H1 (cell line): ENCODE data around the gene DLK1. TPM values are rescaled to one million over a fixed set of nuclear protein-coding genes. Genes with fewer than 3 reads are reported as not detected.

Experiments
- CTCF ChIA-PET: fragments of 300-600 bp; sonication (Branson Sonifier 250); formaldehyde crosslinking; loops from one replicate; lab custom pipeline; 2021; ENCODE audit not compliant: partially characterized antibody; lab: Charles Lee
- POLR2A ChIA-PET: fragments of 300-600 bp; sonication (Branson Sonifier 250); formaldehyde crosslinking; loops from one replicate; lab custom pipeline; 2021; ENCODE audit warnings: inconsistent platforms; ENCODE audit not compliant: partially characterized antibody; lab: Charles Lee
- DNase-seq, 2 experiments: peaks; one replicate each; pipeline versions ENCODE4 v3.0.0 to v3.0.0-alpha.2; 2010 to 2022; ENCODE audit warnings: low spot score in 2 of 2, low read depth in 1 of 2, mixed read lengths in 1 of 2
- FAIRE-seq: peaks from 2 replicates; lab custom pipeline; 2011; peaks lifted over from hg19 to GRCh38; lab: Jason Lieb, UNC
- H2AFZ ChIP-seq: 2 replicates; pipeline ENCODE4 v1.8.1; 2012; ENCODE audit warnings: low read length, inconsistent platforms
- H2AK5ac ChIP-seq: 2 replicates; pipeline ENCODE4 v1.6.1; 2013; ENCODE audit warnings: low read depth, low read length
- H2BK120ac ChIP-seq: replicated peaks from 2 replicates; pipeline ENCODE3; 2013; ENCODE audit warnings: low read depth, low read length, inconsistent platforms
- H2BK12ac ChIP-seq: 2 replicates; pipeline ENCODE4 v1.6.1; 2013; ENCODE audit warnings: low read depth, low read length
- H2BK15ac ChIP-seq: 2 replicates; pipeline ENCODE4 v1.6.1; 2013; ENCODE audit warnings: low read length
- H2BK20ac ChIP-seq: 2 replicates; pipeline ENCODE4 v1.6.1; 2013; ENCODE audit warnings: low read length
- H2BK5ac ChIP-seq: 2 replicates; pipeline ENCODE4 v1.6.1; 2013; ENCODE audit warnings: low read depth, low read length
- H3K14ac ChIP-seq: 2 replicates; pipeline ENCODE4 v1.6.1; 2013; ENCODE audit warnings: inconsistent platforms; ENCODE audit not compliant: insufficient read length
- H3K18ac ChIP-seq: 2 replicates; pipeline ENCODE4 v1.6.1; 2013; ENCODE audit warnings: low read length; ENCODE audit errors: extremely low read depth
- H3K23ac ChIP-seq: 2 replicates; pipeline ENCODE4 v1.6.1; 2013; ENCODE audit warnings: inconsistent platforms; ENCODE audit not compliant: insufficient read length
- H3K23me2 ChIP-seq: 2 replicates; pipeline ENCODE4 v1.6.1; 2013; ENCODE audit warnings: low read depth, low read length
- H3K27ac ChIP-seq: 2 replicates; pipeline ENCODE4 v1.6.1; 2011; ENCODE audit warnings: low read depth, low read length, inconsistent platforms
- H3K27me3 ChIP-seq, 4 experiments: replicated peaks in 1 of 4; 1 replicate in 1 of 4; 2 replicates in 3 of 4; pipeline versions ENCODE4 v1.6.1 to v1.8.1; 2011 to 2013; ENCODE audit warnings: low read length in 3 of 4, mild to moderate bottlenecking in 3 of 4, inconsistent platforms in 2 of 4, mixed read lengths in 2 of 4, moderate library complexity in 1 of 4; ENCODE audit not compliant: control insufficient read depth in 3 of 4, insufficient read depth in 3 of 4; ENCODE audit errors: extremely low read depth in 1 of 4
- H3K36me3 ChIP-seq, 4 experiments: 2 replicates each; pipeline versions ENCODE4 v1.6.1 to v1.8.1; 2011 to 2013; ENCODE audit warnings: mild to moderate bottlenecking in 4 of 4, low read length in 3 of 4, moderate library complexity in 2 of 4, control low read depth in 1 of 4, inconsistent platforms in 1 of 4; ENCODE audit not compliant: insufficient read depth in 4 of 4, control insufficient read depth in 2 of 4
- H3K4ac ChIP-seq: replicated peaks from 2 replicates; pipeline ENCODE3; 2013; ENCODE audit warnings: low read length, low read depth, mixed read lengths, inconsistent platforms; ENCODE audit not compliant: insufficient read length
- H3K4me1 ChIP-seq, 4 experiments: replicated peaks in 1 of 4; 1 replicate in 1 of 4; 2 replicates in 3 of 4; pipeline versions ENCODE4 v1.6.1 to v1.8.1; 2011 to 2013; ENCODE audit warnings: low read length in 3 of 4, inconsistent platforms in 2 of 4, mixed read lengths in 1 of 4; ENCODE audit not compliant: insufficient read depth in 4 of 4, control insufficient read depth in 3 of 4
- H3K4me2 ChIP-seq, 2 experiments: 2 replicates each; pipeline versions ENCODE4 v1.6.1 to v1.8.1; 2011 to 2013; ENCODE audit warnings: low read depth in 2 of 2, low read length in 2 of 2, control low read depth in 1 of 2, inconsistent platforms in 1 of 2, mild to moderate bottlenecking in 1 of 2; ENCODE audit not compliant: insufficient read depth in 1 of 2
- H3K4me3 ChIP-seq, 4 experiments: fragments of 200-600, 300-600 bp in 1 of 4; sonication (generic), shearing (Covaris generic), sonication (Bioruptor Twin) in 1 of 4; 2 replicates each; pipeline versions ENCODE4 v1.5.1 to v1.8.1; 2011 to 2016; ENCODE audit warnings: low read length in 4 of 4, low read depth in 3 of 4, control low read depth in 2 of 4, inconsistent platforms in 2 of 4, mild to moderate bottlenecking in 2 of 4, mixed read lengths in 1 of 4, moderate library complexity in 1 of 4; ENCODE audit not compliant: insufficient read depth in 2 of 4; ENCODE audit errors: extremely low read depth in 1 of 4
- H3K56ac ChIP-seq: replicated peaks from 2 replicates; pipeline ENCODE3; 2013; ENCODE audit warnings: low read depth, mild to moderate bottlenecking, mixed read lengths, low read length, inconsistent platforms; ENCODE audit not compliant: insufficient read length
- H3K79me1 ChIP-seq: 2 replicates; pipeline ENCODE4 v1.6.1; 2013; ENCODE audit warnings: low read depth, low read length, control low read depth
- H3K79me2 ChIP-seq, 2 experiments: 2 replicates each; pipeline versions ENCODE4 v1.6.1 to v1.8.1; 2012 to 2013; ENCODE audit warnings: low read length in 2 of 2, mild to moderate bottlenecking in 2 of 2, inconsistent platforms in 1 of 2; ENCODE audit not compliant: insufficient read depth in 2 of 2, control insufficient read depth in 1 of 2
- H3K9ac ChIP-seq, 4 experiments: replicated peaks in 1 of 4; 1 replicate in 1 of 4; 2 replicates in 3 of 4; pipeline versions ENCODE4 v1.6.1 to v1.8.1; 2011 to 2013; ENCODE audit warnings: low read depth in 3 of 4, low read length in 3 of 4, control low read depth in 2 of 4, mild to moderate bottlenecking in 2 of 4, moderate library complexity in 2 of 4, inconsistent platforms in 1 of 4; ENCODE audit errors: extremely low read depth in 1 of 4
- H3K9me3 ChIP-seq, 2 experiments: 2 replicates each; pipeline versions ENCODE4 v1.6.1 to v1.8.1; 2012 to 2013; ENCODE audit warnings: mild to moderate bottlenecking in 2 of 2, moderate library complexity in 2 of 2, control low read depth in 1 of 2, inconsistent platforms in 1 of 2, low read depth in 1 of 2, low read length in 1 of 2, mixed read lengths in 1 of 2; ENCODE audit not compliant: insufficient read depth in 2 of 2
- H4K20me1 ChIP-seq, 2 experiments: replicated peaks in 1 of 2; 2 replicates each; pipeline versions ENCODE3 to v1.8.1; 2011 to 2013; ENCODE audit warnings: inconsistent platforms in 2 of 2, low read length in 2 of 2, mild to moderate bottlenecking in 1 of 2; ENCODE audit not compliant: insufficient read depth in 2 of 2, control insufficient read depth in 1 of 2
- H4K5ac ChIP-seq: 2 replicates; pipeline ENCODE4 v1.6.1; 2013; ENCODE audit warnings: low read length, low read depth, mixed read lengths, inconsistent platforms; ENCODE audit not compliant: insufficient read length
- H4K8ac ChIP-seq: 2 replicates; pipeline ENCODE4 v1.8.0; 2013; ENCODE audit warnings: mild to moderate bottlenecking, moderate library complexity, low read length, inconsistent platforms; ENCODE audit not compliant: insufficient read depth; ENCODE audit errors: extremely low read depth
- H4K91ac ChIP-seq: replicated peaks from 2 replicates; pipeline ENCODE3; 2013; ENCODE audit warnings: low read length, mixed read lengths, inconsistent platforms; ENCODE audit not compliant: insufficient read length
- ATF2 ChIP-seq: IDR thresholded peaks from 2 replicates; pipeline ENCODE4 v1.6.1; 2012; ENCODE audit warnings: low read length, inconsistent platforms
- E2F6 ChIP-seq: IDR thresholded peaks from 2 replicates; pipeline ENCODE4 v1.6.1; 2012; ENCODE audit warnings: inconsistent platforms
- EP300 ChIP-seq, 2 experiments: IDR thresholded peaks; 1 replicate in 1 of 2; 2 replicates in 1 of 2; pipeline ENCODE4 v1.6.1; 2011 to 2012; ENCODE audit warnings: low read depth in 2 of 2, low read length in 2 of 2, mild to moderate bottlenecking in 2 of 2, borderline replicate concordance in 1 of 2, inconsistent platforms in 1 of 2, moderate library complexity in 1 of 2
- HDAC6 ChIP-seq: IDR thresholded peaks from one replicate; pipeline ENCODE4 v1.7.1; 2012; ENCODE audit warnings: low read depth, mild to moderate bottlenecking, inconsistent platforms, low read length, moderate library complexity
- PHF8 ChIP-seq: fragments of 200-600 bp; sonication (generic); conservative IDR thresholded peaks from 2 replicates; pipeline ENCODE4 v1.7.1; 2012; ENCODE audit warnings: low read depth, mild to moderate bottlenecking, inconsistent platforms, low read length, moderate library complexity
- RBBP5 ChIP-seq: IDR thresholded peaks from 2 replicates; pipeline ENCODE4 v1.7.1; 2012; ENCODE audit warnings: low read depth, mild to moderate bottlenecking, inconsistent platforms, low read length, moderate library complexity, borderline replicate concordance
- SAP30 ChIP-seq: fragments of 300-600 bp; sonication (generic); IDR thresholded peaks from 2 replicates; pipeline ENCODE4 v1.7.1; 2012; ENCODE audit warnings: low read length, moderate library complexity, mild to moderate bottlenecking, inconsistent platforms; ENCODE audit not compliant: insufficient read depth, insufficient replicate concordance
- TEAD4 ChIP-seq: IDR thresholded peaks from 2 replicates; pipeline ENCODE4 v1.6.1; 2012; ENCODE audit warnings: low read depth, low read length, inconsistent platforms, mixed read lengths
- WGBS, 2 experiments: shearing (Covaris generic) in 1 of 2; methylation state at CpG; one replicate each; pipeline versions ENCODE4 v1.1.6 to v1.1.7; 2013 to 2015; ENCODE audit warnings: low lambda C conversion rate in 2 of 2, mixed read lengths in 2 of 2, inconsistent platforms in 1 of 2, low coverage in 1 of 2, missing lambda C conversion rate in 1 of 2; ENCODE audit not compliant: insufficient replicate concordance in 2 of 2, insufficient coverage in 1 of 2, insufficient read length in 1 of 2; ENCODE audit errors: extremely low coverage in 1 of 2, missing lambda C conversion rate in 1 of 2; 5-methylcytosine and 5-hydroxymethylcytosine counted together
- polyA plus RNA-seq, 7 experiments: library from polyadenylated mRNA; depleted of rRNA in 3 of 7; stranded (reverse) in 5 of 7; unstranded in 2 of 7; fragments of >200 nt in 5 of 7; fragments of 200-250 nt in 2 of 7; gene quantifications; 1 replicate in 5 of 7; 2 replicates in 1 of 7; 4 replicates in 1 of 7; pipeline versions ENCODE4 v1.2.1 to v1.2.3, GENCODE V29; 2011 to 2013; ENCODE audit warnings: missing spikeins in 2 of 7, mixed read lengths in 2 of 7
- total RNA-seq: library from RNA; stranded (reverse); fragmentation: NEBNext Ultra II Directional; extraction: Animal tissue kit (Norgen Biotek cat#: 25700); gene quantifications from 2 replicates; pipeline ENCODE4 v1.2.1, GENCODE V29; 2021

DLK1 gene
- total and polyA plus RNA-seq, 2 of the 8 experiments (the other 6 are each of a cell fraction or from before 2014, with no cell fraction given): 1.3 to 2.4 TPM

DNA sequence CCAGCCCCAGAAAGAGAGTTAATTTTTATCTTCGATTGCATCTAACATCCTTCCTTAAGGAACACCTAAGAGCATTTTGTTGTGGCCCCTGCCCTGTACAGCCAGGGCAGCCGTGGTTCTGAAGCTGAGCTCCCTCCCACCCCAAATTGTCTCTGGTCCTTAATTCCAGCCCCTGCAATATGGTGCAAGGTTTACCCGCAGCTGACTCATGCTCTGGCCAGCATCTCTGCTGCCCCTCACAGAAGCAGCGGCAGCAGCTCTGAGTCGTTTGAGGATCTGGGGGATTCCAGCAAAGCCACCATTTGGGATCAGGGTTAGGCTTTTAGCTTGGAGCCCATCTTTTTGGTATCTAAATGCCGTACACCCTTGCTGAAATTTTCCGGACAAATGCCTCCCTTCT is 3.3 kb downstream of the DLK1 start:
- Histone ChIP-seq H3K14ac (no peak overlapping the region), H3K4me2 (no peak overlapping the region), H3K36me3 (peaks cover 0 to 3% (median 0%) of the 10 kb centered on the region in 4 experiments; a peak in 1 of 8 replicates), H2BK20ac (no peak overlapping the region), H2AK5ac (no peak overlapping the region), H4K8ac (no peak overlapping the region), H2BK120ac (no peak overlapping the region), H3K27me3 (peaks cover 24 to 45% (median 41%) of the 10 kb centered on the region in 4 experiments), H2BK15ac (no peak overlapping the region), H4K5ac (no peak overlapping the region), H4K91ac (no peak overlapping the region), H3K79me2 (no peaks in the 10 kb centered on the region), H3K79me1 (no peaks in the 10 kb centered on the region), H3K23ac (no peak overlapping the region), H3K4me3 (no peak overlapping the region), H3K23me2 (peaks cover 2% of the 10 kb centered on the region; the same call in 1 of the 2 replicates), H2AFZ (no peak overlapping the region), H3K4ac (no peak overlapping the region), H3K4me1 (peaks cover 0 to 15% (median 6%) of the 10 kb centered on the region in 4 experiments; a peak in 5 of 7 replicates), H3K18ac (no peak overlapping the region), H4K20me1 (peaks cover 0 to 3% of the 10 kb centered on the region in 2 experiments), H3K9ac (no peak overlapping the region), H3K9me3 (peaks cover 0 to 5% of the 10 kb centered on the region in 2 experiments; a peak in 1 of 4 replicates), H3K56ac (no peak overlapping the region), H3K27ac (no peak overlapping the region), H2BK5ac (no peak overlapping the region), H2BK12ac (no peak overlapping the region)
- ChIA-PET POLR2A (no interaction called here), CTCF (interaction anchor here (0.6 to 2.5 kb wide), 9 partner anchors 10 to 831 kb away, joined by 3 to 6 read pairs (median 4); no protein-coding TSS in a partner anchor)
- no peak for TF ChIP-seq PHF8
- TF ChIP-seq E2F6: no peak
- no peak for TF ChIP-seq RBBP5
- no peak for TF ChIP-seq HDAC6
- TF ChIP-seq ATF2: no peak
- TF ChIP-seq EP300 (IDR thresholded peaks at IDR 0.05; ENCODE audit: borderline replicate concordance in 1 of 2, low read depth in 2 of 2, low read length in 2 of 2): no peak
- TF ChIP-seq TEAD4: no peak
- TF ChIP-seq SAP30: no peak
- WGBS, 2 experiments: 65% methylated on average over 7 of the region's 7 CpGs; no CpG with 5 or more reads in 1 of the 2 experiments
- no peak for FAIRE-seq
- no peak for DNase-seq
